ENCODE measurements around the gene SMARCE1. TPM values are rescaled to one million over a fixed set of nuclear protein-coding genes. Genes with fewer than 3 reads are reported as not detected.

SMARCE1 gene
- polyA plus RNA-seq, 2 of the 4 experiments (the other 2 are of a cell fraction) = 109 to 111 TPM

DNA sequence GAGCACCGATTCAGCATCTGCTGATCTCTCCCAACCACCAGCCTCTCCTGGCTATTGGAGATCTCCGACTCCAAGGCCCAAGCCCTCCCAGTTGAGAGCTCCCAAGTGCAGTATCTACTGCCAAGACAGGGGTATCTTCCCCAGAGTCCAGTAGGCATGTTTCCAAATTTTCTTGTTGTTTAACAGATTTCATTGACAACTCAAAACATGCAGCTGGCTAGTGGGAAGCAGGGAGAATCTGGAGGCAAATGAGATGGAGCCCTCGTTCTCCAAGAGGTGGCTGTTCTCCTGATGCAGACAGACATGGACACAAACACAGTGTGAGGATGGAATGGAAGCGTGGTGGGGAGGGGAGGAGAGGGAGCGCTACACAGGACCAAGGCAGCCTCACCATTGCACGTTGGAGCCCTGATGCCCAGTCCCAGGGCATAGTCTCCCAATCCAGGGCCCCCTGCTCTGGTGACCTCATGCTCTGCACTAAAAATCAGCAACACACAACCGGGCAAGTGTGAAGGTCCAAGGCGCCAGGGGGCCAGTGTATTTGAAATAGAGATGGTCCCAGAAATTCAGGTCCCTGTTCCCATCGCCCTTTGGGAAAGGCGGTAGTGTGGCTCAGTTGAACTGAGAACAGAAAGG lies 31.7 kb downstream of the SMARCE1 start:
- Histone ChIP-seq H3K27ac (peak overlapping the region in 1 of 2 experiments; percentile 45; a peak in 2 of 6 replicates), H3K4me1 (peaks cover 12% of the 10 kb centered on the region), H3K9me3 (no peaks in the 10 kb centered on the region), H3K4me2 (0 out of 3 replicates have a peak overlapping the region, but pooled peaks have one; percentile 29), H3K4me3 (no peak overlapping the region)
- CTCF ChIA-PET = interaction anchor here (0.6 to 20.0 kb wide), 70 partner anchors 9 to 1078 kb away, joined by 3 to 304 read pairs (median 4); partner anchors contain the start of genes KRT24 and SMARCE1
- 65% methylated on average over 10 of the region's 10 CpGs for WGBS (ENCODE audit: missing lambda C conversion rate)
- FAIRE-seq (peak; percentile 78), DNase-seq (ENCODE audit: low read depth in 1 of 2, low spot score in 1 of 2) (no peak), ATAC-seq (peak in 1 of 2 experiments; percentile 14; a peak in 3 of 6 replicates)
- TF ChIP-seq RNF2 (IDR thresholded peaks at IDR 0.05; ENCODE audit: borderline replicate concordance, low read depth) (no peak), RARB (CRISPR knock-in tag; IDR thresholded peaks at IDR 0.05) (no peak), NPAS2 (CRISPR knock-in tag; IDR thresholded peaks at IDR 0.05; ENCODE audit: borderline replicate concordance) (no peak)
- TF ChIP-seq, protein P1, sequence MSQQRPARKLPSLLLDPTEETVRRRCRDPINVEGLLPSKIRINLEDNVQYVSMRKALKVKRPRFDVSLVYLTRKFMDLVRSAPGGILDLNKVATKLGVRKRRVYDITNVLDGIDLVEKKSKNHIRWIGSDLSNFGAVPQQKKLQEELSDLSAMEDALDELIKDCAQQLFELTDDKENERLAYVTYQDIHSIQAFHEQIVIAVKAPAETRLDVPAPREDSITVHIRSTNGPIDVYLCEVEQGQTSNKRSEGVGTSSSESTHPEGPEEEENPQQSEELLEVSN (IDR thresholded peaks at IDR 0.05; ENCODE audit: borderline replicate concordance, low read depth) = no peak
- POLR2A ChIA-PET = interaction anchor here (0.5 to 1.2 kb wide), 7 partner anchors 9 to 1073 kb away, joined by 3 to 6 read pairs (median 4); partner anchors contain the start of gene EIF1

DNA sequence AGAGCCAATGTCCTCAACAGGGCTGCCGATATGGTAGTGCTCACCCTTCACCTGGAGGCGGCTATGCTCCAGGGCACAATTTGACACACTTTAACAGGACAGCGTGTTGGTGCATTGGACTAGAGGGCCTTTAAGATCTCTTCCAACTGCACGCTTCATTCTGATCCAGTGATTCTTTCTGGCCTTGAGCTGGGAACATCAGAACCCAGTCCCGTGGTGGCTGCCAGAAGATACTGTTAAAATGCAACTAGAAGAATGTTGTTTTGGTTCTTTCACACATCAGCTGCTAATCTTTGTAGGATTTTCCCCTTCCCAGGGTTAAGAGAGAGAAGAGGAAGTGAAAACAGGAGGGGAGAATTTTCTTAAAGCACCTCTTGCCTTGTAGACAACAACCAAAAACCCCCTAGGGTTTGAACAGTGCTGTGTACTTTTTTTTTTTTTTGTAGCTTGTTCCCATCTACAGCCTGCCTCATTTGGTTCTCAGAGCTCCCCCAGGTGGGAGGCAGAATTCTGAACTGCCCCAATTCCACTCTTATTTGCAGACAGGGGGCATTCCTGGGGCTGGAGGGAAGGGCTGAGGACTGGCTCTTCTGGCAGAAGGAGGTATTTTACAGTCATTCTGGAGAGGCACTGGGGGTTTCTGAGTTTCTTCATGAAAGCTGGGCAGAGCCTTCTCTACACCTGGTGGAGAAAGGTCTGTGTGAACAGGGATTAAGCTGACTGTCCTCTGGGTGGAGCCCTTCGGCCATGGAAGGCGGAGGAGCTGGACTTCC lies 32.4 kb downstream of the SMARCE1 start:
- TF ChIP-seq, protein P2, sequence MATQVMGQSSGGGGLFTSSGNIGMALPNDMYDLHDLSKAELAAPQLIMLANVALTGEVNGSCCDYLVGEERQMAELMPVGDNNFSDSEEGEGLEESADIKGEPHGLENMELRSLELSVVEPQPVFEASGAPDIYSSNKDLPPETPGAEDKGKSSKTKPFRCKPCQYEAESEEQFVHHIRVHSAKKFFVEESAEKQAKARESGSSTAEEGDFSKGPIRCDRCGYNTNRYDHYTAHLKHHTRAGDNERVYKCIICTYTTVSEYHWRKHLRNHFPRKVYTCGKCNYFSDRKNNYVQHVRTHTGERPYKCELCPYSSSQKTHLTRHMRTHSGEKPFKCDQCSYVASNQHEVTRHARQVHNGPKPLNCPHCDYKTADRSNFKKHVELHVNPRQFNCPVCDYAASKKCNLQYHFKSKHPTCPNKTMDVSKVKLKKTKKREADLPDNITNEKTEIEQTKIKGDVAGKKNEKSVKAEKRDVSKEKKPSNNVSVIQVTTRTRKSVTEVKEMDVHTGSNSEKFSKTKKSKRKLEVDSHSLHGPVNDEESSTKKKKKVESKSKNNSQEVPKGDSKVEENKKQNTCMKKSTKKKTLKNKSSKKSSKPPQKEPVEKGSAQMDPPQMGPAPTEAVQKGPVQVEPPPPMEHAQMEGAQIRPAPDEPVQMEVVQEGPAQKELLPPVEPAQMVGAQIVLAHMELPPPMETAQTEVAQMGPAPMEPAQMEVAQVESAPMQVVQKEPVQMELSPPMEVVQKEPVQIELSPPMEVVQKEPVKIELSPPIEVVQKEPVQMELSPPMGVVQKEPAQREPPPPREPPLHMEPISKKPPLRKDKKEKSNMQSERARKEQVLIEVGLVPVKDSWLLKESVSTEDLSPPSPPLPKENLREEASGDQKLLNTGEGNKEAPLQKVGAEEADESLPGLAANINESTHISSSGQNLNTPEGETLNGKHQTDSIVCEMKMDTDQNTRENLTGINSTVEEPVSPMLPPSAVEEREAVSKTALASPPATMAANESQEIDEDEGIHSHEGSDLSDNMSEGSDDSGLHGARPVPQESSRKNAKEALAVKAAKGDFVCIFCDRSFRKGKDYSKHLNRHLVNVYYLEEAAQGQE (IDR thresholded peaks at IDR 0.05) = no peak
- TF ChIP-seq NFE2L2 (conservative IDR thresholded peaks at IDR 0.05; ENCODE audit: low read length) (no peak), CHD2 (IDR thresholded peaks at IDR 0.05; ENCODE audit: low read length, partially characterized antibody) (no peak), RAD21 (conservative IDR thresholded peaks at IDR 0.05 in 1 of 2, IDR thresholded peaks at IDR 0.05 in 1 of 2) (peak; percentile 94 to 96), RCOR1 (IDR thresholded peaks at IDR 0.05; ENCODE audit: low read depth, low read length) (no peak), SMC3 (IDR thresholded peaks at IDR 0.05) (peak; percentile 79), EHMT2 (IDR thresholded peaks at IDR 0.05; ENCODE audit: low read depth) (no peak), KDM1A (IDR thresholded peaks at IDR 0.05; ENCODE audit: low read depth) (no peak), RNF2 (IDR thresholded peaks at IDR 0.05; ENCODE audit: borderline replicate concordance, low read depth) (no peak)
- TF ChIP-seq, protein P3, sequence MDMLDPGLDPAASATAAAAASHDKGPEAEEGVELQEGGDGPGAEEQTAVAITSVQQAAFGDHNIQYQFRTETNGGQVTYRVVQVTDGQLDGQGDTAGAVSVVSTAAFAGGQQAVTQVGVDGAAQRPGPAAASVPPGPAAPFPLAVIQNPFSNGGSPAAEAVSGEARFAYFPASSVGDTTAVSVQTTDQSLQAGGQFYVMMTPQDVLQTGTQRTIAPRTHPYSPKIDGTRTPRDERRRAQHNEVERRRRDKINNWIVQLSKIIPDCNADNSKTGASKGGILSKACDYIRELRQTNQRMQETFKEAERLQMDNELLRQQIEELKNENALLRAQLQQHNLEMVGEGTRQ (IDR thresholded peaks at IDR 0.05) = no peak
- TF ChIP-seq, protein P4, sequence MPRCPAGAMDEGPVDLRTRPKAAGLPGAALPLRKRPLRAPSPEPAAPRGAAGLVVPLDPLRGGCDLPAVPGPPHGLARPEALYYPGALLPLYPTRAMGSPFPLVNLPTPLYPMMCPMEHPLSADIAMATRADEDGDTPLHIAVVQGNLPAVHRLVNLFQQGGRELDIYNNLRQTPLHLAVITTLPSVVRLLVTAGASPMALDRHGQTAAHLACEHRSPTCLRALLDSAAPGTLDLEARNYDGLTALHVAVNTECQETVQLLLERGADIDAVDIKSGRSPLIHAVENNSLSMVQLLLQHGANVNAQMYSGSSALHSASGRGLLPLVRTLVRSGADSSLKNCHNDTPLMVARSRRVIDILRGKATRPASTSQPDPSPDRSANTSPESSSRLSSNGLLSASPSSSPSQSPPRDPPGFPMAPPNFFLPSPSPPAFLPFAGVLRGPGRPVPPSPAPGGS (IDR thresholded peaks at IDR 0.05) = no peak
- TF ChIP-seq, protein P5, sequence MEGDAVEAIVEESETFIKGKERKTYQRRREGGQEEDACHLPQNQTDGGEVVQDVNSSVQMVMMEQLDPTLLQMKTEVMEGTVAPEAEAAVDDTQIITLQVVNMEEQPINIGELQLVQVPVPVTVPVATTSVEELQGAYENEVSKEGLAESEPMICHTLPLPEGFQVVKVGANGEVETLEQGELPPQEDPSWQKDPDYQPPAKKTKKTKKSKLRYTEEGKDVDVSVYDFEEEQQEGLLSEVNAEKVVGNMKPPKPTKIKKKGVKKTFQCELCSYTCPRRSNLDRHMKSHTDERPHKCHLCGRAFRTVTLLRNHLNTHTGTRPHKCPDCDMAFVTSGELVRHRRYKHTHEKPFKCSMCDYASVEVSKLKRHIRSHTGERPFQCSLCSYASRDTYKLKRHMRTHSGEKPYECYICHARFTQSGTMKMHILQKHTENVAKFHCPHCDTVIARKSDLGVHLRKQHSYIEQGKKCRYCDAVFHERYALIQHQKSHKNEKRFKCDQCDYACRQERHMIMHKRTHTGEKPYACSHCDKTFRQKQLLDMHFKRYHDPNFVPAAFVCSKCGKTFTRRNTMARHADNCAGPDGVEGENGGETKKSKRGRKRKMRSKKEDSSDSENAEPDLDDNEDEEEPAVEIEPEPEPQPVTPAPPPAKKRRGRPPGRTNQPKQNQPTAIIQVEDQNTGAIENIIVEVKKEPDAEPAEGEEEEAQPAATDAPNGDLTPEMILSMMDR (IDR thresholded peaks at IDR 0.05) = peak; percentile 93
- ChIA-PET CTCF (interaction anchor here (0.6 to 20.0 kb wide), 75 partner anchors 8 to 1065 kb away, joined by 3 to 304 read pairs (median 4); partner anchors contain the start of genes KRT24 and SMARCE1), POLR2A (interaction anchor here (0.5 to 1.2 kb wide), 8 partner anchors 9 to 1073 kb away, joined by 3 to 6 read pairs (median 4); partner anchors contain the start of gene EIF1)
- WGBS (ENCODE audit: missing lambda C conversion rate) = 54% methylated on average over 7 of the region's 7 CpGs
- H3K4me2 ChIP-seq = peak overlapping the region; percentile 29; the same call in 1 of the 3 replicates
- ATAC-seq (peak; percentile 84 to 93), FAIRE-seq (no peak), DNase-seq (ENCODE audit: low read depth in 1 of 2, low spot score in 1 of 2) (peak; percentile 84 to 91)
- H3K27ac ChIP-seq = peak overlapping the region in 1 of 2 experiments; percentile 45; a peak in 3 of 6 replicates
- H3K9me3 ChIP-seq = no peaks in the 10 kb centered on the region
- H3K4me1 ChIP-seq = peaks cover 12% of the 10 kb centered on the region
- no peak overlapping the region for H3K4me3 ChIP-seq
